Measurements from ENCODE around the gene HNRNPA3.
A peak's percentile ranks its signal among the peaks of the same experiment; 100 is the strongest.
"Not testable (repeated sequence)": the region's sequence is repeated elsewhere in the genome, so short reads cannot be mapped to it uniquely, and the experiment has no call there.

HNRNPA3 gene

GRCh38 chr2:177256026-177256425 lies 43.4 kb downstream of the HNRNPA3 start:
- no peak for DNase-seq (ENCODE audit: low spot score)

DNA sequence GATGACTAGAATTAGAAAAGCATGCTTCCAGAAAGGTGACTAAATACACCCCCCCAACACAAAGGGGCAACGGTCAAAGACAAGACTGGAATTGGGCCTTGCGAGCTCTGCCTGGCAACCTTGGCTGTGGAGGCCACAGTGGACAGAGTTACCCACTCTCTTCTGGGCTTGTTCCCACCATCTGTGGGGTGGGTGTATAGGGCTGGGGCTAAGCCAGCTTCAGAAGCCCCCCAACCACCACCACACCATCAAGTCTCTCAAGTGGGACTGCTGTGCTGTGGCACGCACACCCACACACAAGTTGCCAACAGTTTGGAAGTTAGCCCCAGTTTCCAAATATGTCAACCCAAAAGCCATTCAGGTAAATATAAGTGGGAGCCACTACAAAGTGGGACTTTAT lies 44.1 kb downstream of the HNRNPA3 start:
- no peak for DNase-seq (ENCODE audit: low spot score)

GRCh38 chr2:177257471-177257870 lies 44.9 kb downstream of the HNRNPA3 start:
- DNase-seq (ENCODE audit: low spot score): no peak

DNA sequence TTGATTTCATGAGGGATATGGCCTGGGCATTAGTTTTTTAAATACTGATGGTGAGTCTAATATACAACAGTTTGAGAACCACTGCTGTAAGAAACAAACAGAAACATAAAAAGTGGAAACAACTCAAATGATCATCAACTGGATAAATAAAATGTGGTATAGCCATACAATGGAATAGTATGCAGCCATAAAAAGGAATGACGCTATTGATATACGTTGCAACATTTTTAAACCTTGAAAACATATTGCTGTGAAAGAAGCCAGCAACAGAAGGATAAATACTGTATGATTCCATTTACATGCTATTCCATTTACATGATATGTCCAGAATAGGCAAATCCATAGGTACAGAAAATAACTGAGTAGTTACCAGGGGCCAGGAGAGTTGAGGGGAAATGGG lies 45.5 kb downstream of the HNRNPA3 start:
- DNase-seq (ENCODE audit: low spot score): no peak

DNA sequence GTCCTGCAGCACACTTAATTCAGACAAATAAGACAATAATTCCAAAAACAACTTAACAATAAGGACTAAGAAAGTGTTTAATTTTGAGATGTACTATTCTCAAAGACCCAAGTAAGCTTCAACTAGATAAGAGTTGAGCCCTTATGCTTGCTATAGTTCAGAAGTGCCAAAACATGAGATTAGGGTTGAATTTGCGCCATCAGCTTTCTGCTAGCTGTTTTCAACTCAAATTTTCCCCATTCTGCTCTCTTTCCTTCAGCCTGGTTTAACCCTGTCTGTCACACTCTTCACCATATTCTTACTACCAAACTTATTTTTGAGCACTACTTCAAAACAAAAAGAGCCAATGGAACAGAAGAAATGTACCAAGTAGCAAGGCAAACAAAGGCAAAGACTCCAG lies 47.8 kb downstream of the HNRNPA3 start:
- no peak for DNase-seq (ENCODE audit: low spot score)

DNA sequence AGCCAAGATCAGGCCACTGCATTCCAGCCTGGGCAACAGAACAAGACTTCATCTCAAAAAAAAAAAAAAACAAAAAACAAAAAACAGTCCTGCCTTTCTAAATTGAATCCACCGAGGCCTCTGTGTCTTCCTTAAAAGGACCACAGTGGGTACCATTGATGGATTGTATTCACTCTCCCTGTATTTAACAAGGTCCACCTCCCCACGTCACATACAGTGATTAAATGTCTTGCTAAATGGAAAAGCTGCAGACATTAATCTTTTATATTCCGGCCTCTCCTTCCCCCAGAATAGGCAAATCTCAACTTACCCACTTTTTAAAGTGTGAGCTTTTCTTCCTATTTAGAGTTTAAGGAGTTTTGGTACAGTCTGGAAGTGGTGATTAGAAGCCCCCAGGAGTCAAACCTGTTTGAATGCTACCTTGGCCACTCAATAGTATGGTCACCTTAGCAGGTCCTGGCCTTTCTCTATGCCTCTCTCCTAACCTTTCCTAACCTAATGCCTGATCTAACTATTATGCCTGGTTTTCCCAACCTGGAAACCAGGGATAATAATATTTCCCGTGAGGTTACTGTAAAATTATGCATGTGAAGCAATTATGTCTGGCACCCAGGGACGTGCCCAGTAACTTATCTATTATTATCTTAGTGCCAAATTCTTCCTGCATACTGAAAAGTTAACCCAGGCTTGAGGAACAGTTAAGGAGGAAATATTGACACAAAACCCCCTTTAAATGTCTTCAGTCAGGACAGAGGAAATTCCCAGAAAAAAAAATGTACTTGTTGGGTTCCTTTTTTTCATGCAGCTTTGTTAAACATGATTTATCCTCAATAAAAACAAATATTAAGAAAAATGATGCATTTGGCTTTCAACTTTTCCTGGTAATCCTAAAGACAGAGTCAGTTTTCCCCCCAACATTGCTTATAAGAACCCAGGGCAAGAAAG lies 48.8 kb downstream of the HNRNPA3 start:
- no peak for DNase-seq (ENCODE audit: low spot score)

GRCh38 chr2:177262092-177262491 lies 49.5 kb downstream of the HNRNPA3 start:
- DNase-seq (ENCODE audit: low spot score): no peak

- DNase-seq (ENCODE audit: low spot score): no peak
These were observed 50.4 kb downstream of the HNRNPA3 start for GRCh38 chr2:177262958-177263450.

DNA sequence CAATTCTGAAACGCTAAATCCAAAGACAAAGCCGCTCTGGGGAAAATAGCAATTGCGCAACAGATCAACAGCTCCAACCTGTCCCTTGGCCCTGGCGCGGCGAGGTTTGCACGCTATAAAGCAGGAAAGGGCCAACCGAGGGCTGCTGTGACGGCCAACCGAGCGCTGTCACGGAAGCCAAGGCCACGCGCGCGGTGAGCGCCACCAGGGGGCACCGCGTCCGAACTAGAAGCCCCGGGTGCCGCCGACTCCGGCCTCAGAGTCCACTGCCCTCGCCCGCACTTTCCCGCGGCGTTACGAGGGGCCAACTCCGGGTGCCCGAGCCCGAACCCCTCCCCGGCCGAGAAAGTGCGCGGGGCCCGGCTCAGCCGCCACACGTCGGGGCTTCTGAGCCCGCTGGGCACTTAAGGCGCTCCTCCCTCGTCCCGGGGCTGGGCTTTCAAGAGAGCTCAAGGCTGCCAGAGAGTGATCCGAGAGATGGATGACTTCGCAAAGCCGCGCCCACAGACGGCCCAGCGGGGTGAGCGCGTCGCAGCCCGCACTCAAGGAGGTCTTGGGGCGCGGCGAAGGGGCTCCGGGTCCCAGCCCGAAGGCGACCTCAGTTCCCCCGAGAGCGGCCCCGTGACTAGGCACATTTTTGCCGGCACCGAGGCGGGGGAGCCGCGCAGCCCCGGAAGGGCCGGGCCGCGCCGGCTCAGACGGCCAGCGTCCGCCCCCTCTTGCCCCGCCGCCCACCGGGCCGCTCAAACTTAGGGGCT lies 51.0 kb downstream of the HNRNPA3 start:
- peak; percentile 91 for DNase-seq (ENCODE audit: low spot score)

GRCh38 chr2:177264209-177264692 lies 51.7 kb downstream of the HNRNPA3 start:
- no peak for DNase-seq (ENCODE audit: low spot score)

GRCh38 chr2:177264693-177265587 lies 52.3 kb downstream of the HNRNPA3 start, which contains the start of gene NFE2L2:
TSS of gene NFE2L2 (minus strand) at chr2:177264727. CDS start at chr2:177264576, 151 bp downstream.
- peak; percentile 90 for DNase-seq (ENCODE audit: low spot score)

- peak; percentile 55 for DNase-seq (ENCODE audit: low spot score)
These were observed 53.5 kb downstream of the HNRNPA3 start for GRCh38 chr2:177265824-177266817.

DNA sequence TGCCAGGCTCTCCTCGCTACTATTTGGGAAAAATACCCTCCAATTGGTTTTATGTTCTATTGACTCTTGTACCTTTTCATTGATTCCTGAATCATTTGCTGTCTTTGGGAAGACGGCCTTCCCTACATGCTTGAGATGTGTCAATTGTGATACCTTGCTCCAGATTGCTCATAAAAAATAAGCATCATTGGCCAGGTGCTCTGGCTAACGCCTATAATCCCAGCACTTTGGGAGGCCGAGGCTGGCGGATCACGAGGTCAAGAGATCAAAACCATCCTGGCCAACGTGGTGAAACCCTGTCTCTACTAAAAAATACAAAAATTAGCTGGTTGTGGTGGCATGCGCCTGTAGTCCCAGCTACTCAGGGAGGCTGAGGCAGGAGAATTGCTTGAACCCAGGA lies 54.4 kb downstream of the HNRNPA3 start:
- DNase-seq (ENCODE audit: low spot score): not testable (repeated sequence)

- DNase-seq (ENCODE audit: low spot score): no peak
These were observed 55.7 kb downstream of the HNRNPA3 start for GRCh38 chr2:177268187-177268871.

GRCh38 chr2:177268901-177269300 lies 56.3 kb downstream of the HNRNPA3 start:
- DNase-seq (ENCODE audit: low spot score): no peak

DNA sequence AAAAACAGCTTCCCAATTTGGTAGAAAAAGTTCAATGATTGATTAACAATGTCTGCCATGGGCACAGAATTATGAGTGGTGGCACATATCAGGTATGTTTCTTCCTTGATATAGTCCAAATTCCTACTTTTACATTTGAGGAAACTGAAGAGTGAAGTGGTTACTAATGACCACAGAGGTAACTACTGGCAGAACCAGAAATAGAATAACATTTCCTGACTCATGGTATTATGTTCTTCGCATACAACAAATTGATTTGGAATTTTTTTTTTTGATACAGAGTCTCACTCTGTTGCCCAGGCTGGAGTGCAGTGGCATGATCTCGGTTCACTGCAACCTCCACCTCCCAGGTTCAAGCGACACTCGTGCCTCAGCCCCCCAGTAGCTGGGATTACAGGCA lies 57.9 kb downstream of the HNRNPA3 start:
- no peak for DNase-seq (ENCODE audit: low spot score)

DNA sequence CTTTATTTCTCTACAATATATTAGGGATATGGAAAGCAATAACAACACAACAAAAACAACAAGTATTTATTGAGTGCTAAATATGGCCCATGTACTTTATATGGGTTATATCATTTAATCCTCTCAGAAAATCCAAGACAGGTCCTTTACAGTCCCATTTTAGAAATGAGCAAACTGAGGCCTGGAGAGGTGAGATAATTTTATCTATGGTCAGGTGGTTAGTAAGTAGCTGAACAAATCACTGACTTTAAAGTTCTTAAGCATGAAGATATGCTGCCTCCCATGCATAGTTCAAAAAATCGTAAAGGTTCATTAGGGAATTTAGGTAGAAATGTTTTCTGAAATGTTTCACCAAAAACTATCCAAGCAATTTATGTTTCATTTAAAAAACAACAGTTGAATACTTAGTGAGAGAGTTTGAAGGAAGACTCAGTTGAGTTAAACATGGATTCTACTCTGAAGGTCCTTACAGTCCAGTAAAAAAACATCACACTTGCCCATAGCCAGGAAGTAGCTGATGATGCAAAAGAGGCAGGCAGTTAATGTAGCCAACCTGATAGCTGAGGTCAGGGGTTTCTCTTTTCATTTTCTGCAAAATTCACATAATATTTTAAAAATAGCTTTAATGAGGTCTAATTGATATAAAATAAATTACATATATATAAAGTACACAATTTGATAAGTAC lies 59.5 kb downstream of the HNRNPA3 start:
- DNase-seq (ENCODE audit: low spot score): no peak

DNA sequence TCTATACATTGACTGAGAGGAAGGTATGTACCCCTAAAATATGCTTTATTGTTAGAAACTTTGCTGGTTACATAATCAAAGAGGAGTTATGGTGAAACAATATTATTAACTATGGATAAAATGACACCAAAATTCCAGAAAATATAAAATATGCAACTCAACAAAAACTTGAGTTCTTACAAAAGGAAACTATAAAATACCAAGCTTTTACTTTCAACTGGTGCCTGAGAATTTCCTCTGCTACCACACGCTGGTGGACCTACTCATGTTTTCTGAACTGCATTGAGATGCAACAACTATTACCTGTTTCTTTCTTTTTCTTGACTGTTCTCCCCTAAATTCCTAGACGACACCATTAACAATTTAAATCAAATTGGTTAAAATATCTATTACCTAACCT lies 60.2 kb downstream of the HNRNPA3 start:
- DNase-seq (ENCODE audit: low spot score): no peak

GRCh38 chr2:177273408-177273807 lies 60.8 kb downstream of the HNRNPA3 start:
- no peak for DNase-seq (ENCODE audit: low spot score)
